ENCODE data around the gene CCDC85C.
A peak's percentile ranks its signal among the peaks of the same experiment; 100 is the strongest.

Gene CCDC85C

GRCh38 chr14:99530407-99531155 lies 73.4 kb downstream of the CCDC85C start:
- no peak overlapping the region for H3K27ac ChIP-seq
- TF ChIP-seq CTCF (conservative IDR thresholded peaks at IDR 0.05): no peak

GRCh38 chr14:99529899-99530298 lies 74.1 kb downstream of the CCDC85C start:
- no peak for TF ChIP-seq CTCF (conservative IDR thresholded peaks at IDR 0.05)
- no peak overlapping the region for H3K27ac ChIP-seq

- no peak overlapping the region for H3K27ac ChIP-seq
- TF ChIP-seq CTCF (conservative IDR thresholded peaks at IDR 0.05): no peak
These were observed 76.5 kb downstream of the CCDC85C start for GRCh38 chr14:99527427-99528076.

GRCh38 chr14:99527026-99527425 lies 77.0 kb downstream of the CCDC85C start:
- H3K27ac ChIP-seq: no peak overlapping the region
- TF ChIP-seq CTCF (conservative IDR thresholded peaks at IDR 0.05): no peak

GRCh38 chr14:99525699-99526080 lies 78.3 kb downstream of the CCDC85C start:
- H3K27ac ChIP-seq: peak overlapping the region; percentile 57
- no peak for TF ChIP-seq CTCF (conservative IDR thresholded peaks at IDR 0.05)

- H3K27ac ChIP-seq: peak overlapping the region; percentile 57
- TF ChIP-seq CTCF (conservative IDR thresholded peaks at IDR 0.05): peak; percentile 34
These were observed 79.0 kb downstream of the CCDC85C start for GRCh38 chr14:99524804-99525698.

- H3K27ac ChIP-seq: peak overlapping the region; percentile 57
These were observed 79.8 kb downstream of the CCDC85C start for GRCh38 chr14:99524091-99524661.

More at GRCh38 chr14:99524091-99524661, 79.8 kb downstream of the CCDC85C start:
- no peak for TF ChIP-seq CTCF (conservative IDR thresholded peaks at IDR 0.05)
